ENCODE results near the gene VSIG2.

VSIG2 gene, protein sequence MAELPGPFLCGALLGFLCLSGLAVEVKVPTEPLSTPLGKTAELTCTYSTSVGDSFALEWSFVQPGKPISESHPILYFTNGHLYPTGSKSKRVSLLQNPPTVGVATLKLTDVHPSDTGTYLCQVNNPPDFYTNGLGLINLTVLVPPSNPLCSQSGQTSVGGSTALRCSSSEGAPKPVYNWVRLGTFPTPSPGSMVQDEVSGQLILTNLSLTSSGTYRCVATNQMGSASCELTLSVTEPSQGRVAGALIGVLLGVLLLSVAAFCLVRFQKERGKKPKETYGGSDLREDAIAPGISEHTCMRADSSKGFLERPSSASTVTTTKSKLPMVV

DNA sequence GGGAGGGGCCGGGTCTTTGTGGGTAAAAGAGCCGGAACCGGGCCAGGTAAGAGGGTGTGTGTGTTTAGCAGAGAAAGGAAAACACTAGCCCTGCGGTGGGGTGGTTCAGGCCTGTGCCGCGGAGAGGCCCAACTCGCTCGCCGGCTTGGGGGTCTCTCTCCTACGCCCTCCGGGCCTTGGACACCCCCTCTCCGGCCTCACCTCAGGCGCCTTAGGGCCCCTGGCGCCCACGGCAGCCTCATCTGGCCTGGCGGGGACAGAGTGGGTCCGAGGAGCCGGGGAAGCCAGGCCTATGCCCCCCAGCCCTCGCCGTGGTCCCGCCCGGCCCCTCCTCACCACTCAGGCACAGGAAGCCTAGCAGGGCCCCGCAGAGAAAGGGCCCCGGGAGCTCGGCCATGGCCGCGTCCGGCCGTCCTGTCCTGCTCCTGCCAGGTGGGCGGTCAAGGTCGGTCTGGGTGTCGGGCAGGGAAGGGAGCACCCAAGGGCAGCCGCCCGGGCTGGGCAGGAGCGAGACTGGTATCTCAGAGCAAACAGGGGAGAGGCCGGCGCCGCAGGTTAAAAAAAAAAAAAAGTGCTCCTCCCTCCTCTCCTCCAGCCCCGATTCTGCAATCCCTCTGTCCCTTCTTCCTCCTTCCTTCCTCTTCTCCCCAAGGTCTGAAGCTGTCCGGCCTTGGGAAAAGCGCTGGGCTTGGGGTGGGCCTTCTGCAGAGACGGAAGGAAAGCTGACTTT is at the start of gene VSIG2:
Gene VSIG2 (minus strand): TSS at position 515 of the 730 bp plus-strand sequence. CDS start 118 bp downstream, at position 397.
- H3K36me3 ChIP-seq (ENCODE audit: insufficient read depth, low read depth, low read length), result no peaks in the 10 kb centered on the region
- peaks cover 100% of the 10 kb centered on the region for H3K27me3 ChIP-seq (ENCODE audit: insufficient read depth, low read length)
- no peaks in the 10 kb centered on the region for H3K9me3 ChIP-seq (ENCODE audit: insufficient read depth, low read depth, low read length)
- peaks cover 10% of the 10 kb centered on the region; the same call in 1 of the 2 replicates for H3K4me1 ChIP-seq (ENCODE audit: insufficient read depth, low read length)
- H3K4me3 ChIP-seq (ENCODE audit: low read length), result peak within 1 kb of the TSS; percentile 50; the same call in 1 of the 2 replicates
- H3K9ac ChIP-seq (ENCODE audit: low read depth, low read length), result no peak within 1 kb of the TSS
- H3K27ac ChIP-seq (ENCODE audit: low read length), result no peak within 1 kb of the TSS

- Histone ChIP-seq H3K36me3 (ENCODE audit: insufficient read depth, low read depth, low read length) (no peaks in the 10 kb centered on the region), H3K4me3 (ENCODE audit: low read length) (peak overlapping the region; percentile 97), H3K9me3 (ENCODE audit: insufficient read depth, low read depth, low read length) (no peaks in the 10 kb centered on the region), H3K4me1 (ENCODE audit: insufficient read depth, low read length) (peaks cover 15% of the 10 kb centered on the region), H3K9ac (ENCODE audit: low read depth, low read length) (peak overlapping the region; percentile 94; the same call in 1 of the 2 replicates), H3K27ac (ENCODE audit: low read length) (peak overlapping the region; percentile 78), H3K27me3 (ENCODE audit: insufficient read depth, low read length) (no peaks in the 10 kb centered on the region)
Measured at GRCh38 chr11:124801014-124801413, 49.0 kb upstream of the VSIG2 start.

GRCh38 chr11:124800226-124800929 is 48.3 kb upstream of the VSIG2 start, which contains the start of gene MSANTD2:
TSS of gene MSANTD2 (minus strand) at chr11:124800406. CDS start at chr11:124800380, 26 bp downstream.
- H3K4me1 ChIP-seq (ENCODE audit: insufficient read depth, low read length), result peaks cover 15% of the 10 kb centered on the region
- peak within 1 kb of the TSS; percentile 97 for H3K4me3 ChIP-seq (ENCODE audit: low read length)
- peak within 1 kb of the TSS; percentile 94 for H3K9ac ChIP-seq (ENCODE audit: low read depth, low read length)
- H3K27me3 ChIP-seq (ENCODE audit: insufficient read depth, low read length), result no peaks in the 10 kb centered on the region
- peak within 1 kb of the TSS; percentile 78 for H3K27ac ChIP-seq (ENCODE audit: low read length)
- no peaks in the 10 kb centered on the region for H3K36me3 ChIP-seq (ENCODE audit: insufficient read depth, low read depth, low read length)
- no peaks in the 10 kb centered on the region for H3K9me3 ChIP-seq (ENCODE audit: insufficient read depth, low read depth, low read length)

GRCh38 chr11:124799348-124800225 is 47.5 kb upstream of the VSIG2 start:
- Histone ChIP-seq H3K27ac (ENCODE audit: low read length) (peak overlapping the region; percentile 78), H3K27me3 (ENCODE audit: insufficient read depth, low read length) (no peaks in the 10 kb centered on the region), H3K4me3 (ENCODE audit: low read length) (peak overlapping the region; percentile 97), H3K9ac (ENCODE audit: low read depth, low read length) (peak overlapping the region; percentile 94), H3K9me3 (ENCODE audit: insufficient read depth, low read depth, low read length) (no peaks in the 10 kb centered on the region), H3K4me1 (ENCODE audit: insufficient read depth, low read length) (peaks cover 15% of the 10 kb centered on the region), H3K36me3 (ENCODE audit: insufficient read depth, low read depth, low read length) (no peaks in the 10 kb centered on the region)

DNA sequence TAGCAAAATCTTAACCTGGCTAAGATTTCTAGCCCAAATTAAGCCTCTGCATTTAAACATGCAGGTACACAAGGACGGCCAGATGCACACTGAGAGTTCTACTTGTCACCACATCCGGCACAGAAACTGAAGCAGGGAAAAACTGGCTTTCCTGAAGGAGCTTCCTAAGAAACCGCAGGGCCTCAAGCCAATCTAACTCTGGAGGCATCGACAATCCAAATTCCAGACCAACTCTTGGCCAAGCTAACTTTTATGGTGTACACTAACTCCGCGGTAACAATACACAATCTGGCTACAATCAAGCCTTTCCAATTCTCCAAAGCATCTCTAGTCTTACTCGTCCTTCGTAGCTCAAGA is 46.9 kb upstream of the VSIG2 start:
- H3K27ac ChIP-seq (ENCODE audit: low read length), result no peak overlapping the region
- H3K27me3 ChIP-seq (ENCODE audit: insufficient read depth, low read length), result no peaks in the 10 kb centered on the region
- no peaks in the 10 kb centered on the region for H3K36me3 ChIP-seq (ENCODE audit: insufficient read depth, low read depth, low read length)
- peak overlapping the region; percentile 94 for H3K9ac ChIP-seq (ENCODE audit: low read depth, low read length)
- peak overlapping the region; percentile 97 for H3K4me3 ChIP-seq (ENCODE audit: low read length)
- peaks cover 20% of the 10 kb centered on the region for H3K4me1 ChIP-seq (ENCODE audit: insufficient read depth, low read length)
- H3K9me3 ChIP-seq (ENCODE audit: insufficient read depth, low read depth, low read length), result no peaks in the 10 kb centered on the region

GRCh38 chr11:124796312-124796711 is 44.3 kb upstream of the VSIG2 start:
- Histone ChIP-seq H3K36me3 (ENCODE audit: insufficient read depth, low read depth, low read length) (no peaks in the 10 kb centered on the region), H3K9me3 (ENCODE audit: insufficient read depth, low read depth, low read length) (no peaks in the 10 kb centered on the region), H3K27ac (ENCODE audit: low read length) (no peak overlapping the region), H3K4me1 (ENCODE audit: insufficient read depth, low read length) (peaks cover 37% of the 10 kb centered on the region), H3K9ac (ENCODE audit: low read depth, low read length) (no peak overlapping the region), H3K4me3 (ENCODE audit: low read length) (no peak overlapping the region), H3K27me3 (ENCODE audit: insufficient read depth, low read length) (no peaks in the 10 kb centered on the region)

DNA sequence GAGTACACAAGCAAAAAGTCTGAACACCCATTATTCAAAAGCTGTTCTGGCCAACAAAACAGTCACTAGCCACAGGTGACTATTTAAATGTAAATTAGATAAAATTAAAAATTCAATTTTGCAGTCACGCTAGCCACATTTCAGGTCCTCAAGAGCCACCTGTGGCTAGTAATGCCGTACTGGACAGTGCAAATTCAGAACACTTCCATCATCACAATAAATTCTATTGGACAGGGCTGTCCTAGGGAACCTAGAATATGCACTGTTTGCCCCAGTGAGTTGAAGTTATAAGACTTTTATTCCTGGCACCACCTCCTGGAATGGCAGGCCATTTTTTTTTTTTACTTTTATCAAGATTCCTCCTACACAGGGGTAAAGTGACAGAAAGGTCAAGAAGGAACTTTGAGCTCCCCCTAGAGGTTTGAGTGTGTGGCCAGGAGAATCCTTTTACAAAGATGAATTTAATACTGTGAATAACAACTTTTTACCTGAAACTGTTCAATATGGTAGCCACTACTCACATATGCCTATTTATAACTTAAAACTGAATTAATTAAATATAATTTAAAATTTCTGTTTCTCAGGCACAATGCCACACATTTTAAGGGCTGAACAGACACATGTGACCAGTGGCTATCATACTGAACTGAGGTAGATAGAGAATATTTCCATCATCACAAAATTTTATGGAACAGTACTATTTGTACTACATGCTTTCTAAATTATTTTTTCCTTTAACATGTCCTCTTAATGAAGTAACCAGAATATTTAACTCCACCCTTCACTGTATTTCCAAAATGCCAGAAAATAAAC is 41.6 kb upstream of the VSIG2 start:
- Histone ChIP-seq H3K27me3 (ENCODE audit: insufficient read depth, low read length) (no peaks in the 10 kb centered on the region), H3K4me3 (ENCODE audit: low read length) (peak overlapping the region; percentile 51; the same call in 1 of the 2 replicates), H3K4me1 (ENCODE audit: insufficient read depth, low read length) (peaks cover 36% of the 10 kb centered on the region), H3K36me3 (ENCODE audit: insufficient read depth, low read depth, low read length) (no peaks in the 10 kb centered on the region), H3K9me3 (ENCODE audit: insufficient read depth, low read depth, low read length) (no peaks in the 10 kb centered on the region), H3K9ac (ENCODE audit: low read depth, low read length) (0 out of 2 replicates have a peak overlapping the region, but pooled peaks have one; percentile 49), H3K27ac (ENCODE audit: low read length) (no peak overlapping the region)

DNA sequence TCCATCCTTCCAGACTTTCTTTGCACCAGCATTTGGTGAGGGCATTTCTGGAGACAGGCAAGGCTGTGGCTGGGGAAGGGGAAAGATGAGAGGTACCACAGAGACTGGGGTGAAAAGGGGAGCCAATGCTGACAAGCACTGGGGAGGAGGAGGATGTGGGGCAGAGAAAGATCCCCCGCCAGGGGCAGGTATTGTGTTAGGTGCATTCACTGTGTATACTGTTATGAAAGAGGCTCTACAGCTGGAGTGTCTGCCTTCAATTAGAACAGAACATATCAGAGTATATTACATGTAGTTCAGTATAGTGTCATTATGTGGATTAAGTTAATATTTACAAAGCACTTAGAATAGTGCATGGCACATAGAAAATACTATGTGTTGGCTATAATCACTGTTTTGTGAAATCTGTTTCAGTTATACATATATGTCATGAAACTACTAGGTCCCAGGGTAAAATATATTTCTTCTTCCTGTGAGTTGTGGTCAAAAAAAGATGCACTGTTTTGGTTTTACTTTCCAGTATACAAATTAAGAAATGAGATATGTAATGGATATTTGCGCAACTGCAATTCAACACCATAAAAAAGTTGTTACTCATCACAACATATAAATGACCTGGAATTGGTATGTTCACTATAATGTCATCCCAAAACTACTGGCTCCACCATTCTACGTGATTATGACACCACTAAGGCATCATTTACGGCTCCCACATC is 39.7 kb upstream of the VSIG2 start:
- Histone ChIP-seq H3K36me3 (ENCODE audit: insufficient read depth, low read depth, low read length) (no peaks in the 10 kb centered on the region), H3K9me3 (ENCODE audit: insufficient read depth, low read depth, low read length) (no peaks in the 10 kb centered on the region), H3K27ac (ENCODE audit: low read length) (no peak overlapping the region), H3K9ac (ENCODE audit: low read depth, low read length) (no peak overlapping the region), H3K4me1 (ENCODE audit: insufficient read depth, low read length) (peaks cover 24% of the 10 kb centered on the region), H3K27me3 (ENCODE audit: insufficient read depth, low read length) (no peaks in the 10 kb centered on the region), H3K4me3 (ENCODE audit: low read length) (peak overlapping the region; percentile 36; the same call in 1 of the 2 replicates)

DNA sequence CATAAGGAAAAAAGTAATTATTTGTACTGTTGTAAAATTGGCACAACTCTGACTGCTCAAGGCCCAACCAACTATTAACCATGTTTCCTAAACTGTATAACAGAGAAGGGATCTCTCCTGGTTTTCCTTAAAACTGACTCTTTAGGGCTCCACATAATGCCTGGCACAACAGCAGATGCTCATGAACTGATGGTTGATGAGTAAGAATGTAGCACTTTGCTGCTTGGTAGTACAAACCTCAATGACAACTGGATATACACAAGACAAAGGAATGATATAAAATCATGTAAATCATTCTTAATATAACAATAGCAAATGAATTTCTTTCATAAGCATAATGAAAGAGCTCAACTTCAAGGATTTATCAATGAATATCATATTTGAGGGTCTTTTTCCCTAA is 36.5 kb upstream of the VSIG2 start:
- no peaks in the 10 kb centered on the region for H3K27me3 ChIP-seq (ENCODE audit: insufficient read depth, low read length)
- no peak overlapping the region for H3K9ac ChIP-seq (ENCODE audit: low read depth, low read length)

GRCh38 chr11:124784051-124784450 is 32.0 kb upstream of the VSIG2 start:
- H3K9me3 ChIP-seq (ENCODE audit: insufficient read depth, low read depth, low read length), result no peaks in the 10 kb centered on the region
- no peaks in the 10 kb centered on the region for H3K27me3 ChIP-seq (ENCODE audit: insufficient read depth, low read length)
- no peaks in the 10 kb centered on the region for H3K4me1 ChIP-seq (ENCODE audit: insufficient read depth, low read length)
- no peak overlapping the region for H3K27ac ChIP-seq (ENCODE audit: low read length)
- no peaks in the 10 kb centered on the region for H3K36me3 ChIP-seq (ENCODE audit: insufficient read depth, low read depth, low read length)
- H3K4me3 ChIP-seq (ENCODE audit: low read length), result no peak overlapping the region
- no peak overlapping the region for H3K9ac ChIP-seq (ENCODE audit: low read depth, low read length)

More for the DNA sequence above, 36.5 kb upstream of the VSIG2 start:
- Histone ChIP-seq H3K36me3 (ENCODE audit: insufficient read depth, low read depth, low read length) (no peaks in the 10 kb centered on the region), H3K4me1 (ENCODE audit: insufficient read depth, low read length) (peaks cover 18% of the 10 kb centered on the region), H3K27ac (ENCODE audit: low read length) (no peak overlapping the region), H3K9me3 (ENCODE audit: insufficient read depth, low read depth, low read length) (no peaks in the 10 kb centered on the region), H3K4me3 (ENCODE audit: low read length) (no peak overlapping the region)

Data from iPS-20b (cell line).